Stimulated activated CD4-positive, alpha-beta T cell treated with anti-CD3 and anti-CD28 coated beads, Interleukin-1b, Interleukin-23, amount 100 ng/mL, for 24 hours (primary cell): ENCODE data around the gene TLDC2.

Experiments
- DNase-seq, 4 experiments: peaks; one replicate each; pipeline ENCODE4 v3.0.0-alpha.2; 2020; ENCODE audit warnings: low read depth in 4 of 4, low spot score in 1 of 4

The TLDC2 gene

GRCh38 chr20:36849333-36850065, 26.4 kb upstream of the TLDC2 start:
- DNase-seq: no peak

GRCh38 chr20:36850759-36851158, 25.2 kb upstream of the TLDC2 start:
- no peak for DNase-seq

DNA sequence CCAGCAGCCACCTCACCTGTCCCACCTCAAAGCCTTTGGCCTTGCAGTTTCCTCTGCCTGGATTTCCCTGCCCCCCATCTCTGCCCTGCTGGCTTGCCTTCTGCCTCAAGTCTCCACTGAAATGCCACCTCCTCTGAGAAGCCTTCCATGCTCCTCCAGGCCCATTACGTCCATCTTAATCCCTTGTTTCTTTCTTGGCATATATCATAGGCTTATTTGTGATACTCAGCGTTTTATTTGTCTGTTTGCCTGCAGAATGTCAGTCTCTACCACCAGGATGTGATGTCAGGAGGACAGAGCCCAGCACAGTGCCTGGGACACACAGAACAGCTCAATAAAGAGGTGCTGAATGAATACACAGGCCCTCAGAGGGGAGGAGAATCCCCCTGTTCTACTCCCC, 24.4 kb upstream of the TLDC2 start:
- no peak for DNase-seq

- DNase-seq: no peak
Measured at GRCh38 chr20:36852187-36852586, 23.8 kb upstream of the TLDC2 start.

GRCh38 chr20:36854348-36855240, 21.3 kb upstream of the TLDC2 start:
- no peak for DNase-seq

DNA sequence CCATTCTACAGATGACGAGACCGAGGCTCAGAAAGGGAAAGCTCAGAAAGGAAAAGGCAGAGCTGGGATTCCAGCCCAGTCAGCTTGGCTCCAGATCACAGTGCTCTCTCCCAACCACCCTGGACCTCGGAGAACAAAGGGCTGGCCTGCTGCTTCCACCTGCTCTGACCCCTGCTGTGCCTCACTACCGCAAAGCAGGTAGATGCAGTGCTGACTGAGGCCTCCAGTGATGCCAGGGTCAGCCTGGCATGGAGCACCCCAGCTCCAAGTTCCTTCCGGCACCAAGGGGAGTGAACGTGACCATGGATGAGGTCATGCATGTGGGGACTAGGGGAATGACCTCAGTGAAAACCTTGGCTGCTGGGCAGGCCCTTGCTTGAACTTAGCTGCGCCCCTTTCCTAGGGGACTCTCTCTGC, 20.7 kb upstream of the TLDC2 start:
- no peak for DNase-seq

DNA sequence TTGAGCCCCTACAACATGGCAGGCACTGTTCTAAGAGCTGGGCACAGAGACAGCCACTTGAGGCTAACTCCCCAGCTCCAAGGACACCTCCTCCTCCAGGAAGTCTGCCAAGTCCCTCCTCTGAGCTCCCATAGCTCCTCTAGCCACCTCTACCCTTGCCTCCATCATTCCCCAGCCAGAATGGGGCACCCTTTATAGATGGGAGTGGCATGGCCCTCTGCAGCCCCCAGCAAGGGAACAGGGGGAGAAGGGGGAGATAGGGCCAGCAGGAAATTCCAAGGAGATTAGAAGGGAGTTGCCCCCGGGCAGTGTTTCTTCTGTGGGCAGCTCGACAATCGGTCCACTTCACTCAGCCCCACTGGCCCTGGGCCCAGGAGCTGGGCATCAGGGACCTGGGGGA, 19.7 kb upstream of the TLDC2 start:
- no peak for DNase-seq

DNA sequence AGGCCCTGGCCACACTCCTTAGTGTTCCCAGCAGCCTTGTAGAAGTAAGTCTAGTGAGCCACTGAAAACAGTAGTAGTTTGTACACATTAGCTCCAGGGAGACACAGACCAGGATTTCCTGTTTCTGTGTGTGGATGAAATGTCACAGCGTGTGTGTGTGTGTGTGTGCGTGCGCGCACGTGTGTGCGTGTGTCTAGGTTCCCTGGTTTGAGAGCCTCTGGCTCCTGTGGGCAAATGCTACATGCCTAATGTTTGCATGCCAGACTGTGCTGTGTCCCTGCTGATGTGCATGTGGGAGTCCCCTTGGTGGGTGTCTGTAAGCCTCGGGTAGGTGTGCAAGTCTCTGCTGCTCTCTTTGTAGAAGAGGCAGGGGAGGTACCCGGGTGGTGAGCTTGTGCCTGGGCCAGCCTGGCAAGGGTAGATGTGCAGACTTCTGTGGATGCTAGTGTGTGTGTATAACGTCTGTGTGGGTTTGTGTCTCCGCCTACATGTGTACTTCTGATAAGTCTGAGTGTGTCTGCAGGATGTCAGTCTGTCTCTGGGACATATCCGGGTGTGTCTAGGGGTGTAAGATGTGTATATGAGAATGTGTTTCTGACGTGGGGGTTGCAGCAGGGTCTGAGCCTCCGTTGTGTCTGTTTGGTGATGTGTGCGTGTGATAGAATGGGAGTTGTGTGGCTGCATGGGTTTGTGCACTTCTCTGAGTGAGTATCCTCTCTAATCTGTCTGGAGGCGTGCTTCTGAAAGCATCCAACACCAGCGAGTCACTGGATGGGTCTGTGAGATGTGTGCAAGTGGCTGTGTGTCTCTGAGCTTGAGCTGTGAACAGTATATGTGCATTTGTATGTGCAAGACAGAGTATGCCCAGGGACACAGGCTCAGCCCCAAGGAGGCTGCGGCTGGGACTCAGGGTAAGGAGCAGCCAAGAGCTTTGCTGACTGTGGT, 19.0 kb upstream of the TLDC2 start:
- DNase-seq: no peak

GRCh38 chr20:36859282-36859555, 16.7 kb upstream of the TLDC2 start:
- no peak for DNase-seq

DNA sequence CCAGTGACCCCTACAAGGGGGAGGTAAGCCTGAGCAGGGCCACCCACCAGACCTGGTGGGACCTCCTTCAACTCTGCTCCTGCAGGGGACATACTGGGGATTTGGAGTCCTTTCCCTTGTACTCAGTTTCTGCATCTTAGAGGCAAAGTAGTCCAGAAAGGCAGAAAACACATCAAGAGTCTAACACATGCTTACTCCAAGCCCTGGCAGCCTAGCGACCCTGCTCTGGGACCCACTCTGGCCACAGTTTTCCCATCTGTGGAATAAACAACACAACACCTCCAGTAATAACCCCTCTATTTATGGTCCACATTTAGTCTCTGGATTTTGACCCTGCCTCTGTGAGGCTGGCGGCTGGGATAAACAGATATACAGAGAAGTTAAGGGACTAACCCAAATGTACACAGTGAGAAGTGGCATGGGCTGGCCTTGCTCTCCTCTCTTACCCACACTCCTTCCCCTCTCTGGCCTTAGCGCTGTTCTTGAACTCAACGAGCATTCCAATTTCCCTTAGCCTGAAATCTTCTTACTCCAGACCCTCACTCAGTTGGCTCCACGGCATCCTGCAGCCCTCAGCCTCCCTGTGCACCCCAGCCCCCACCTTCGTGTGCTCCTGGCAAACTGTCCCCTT, 16.1 kb upstream of the TLDC2 start:
- DNase-seq: no peak

GRCh38 chr20:36860339-36860738, 15.6 kb upstream of the TLDC2 start:
- DNase-seq: no peak

DNA sequence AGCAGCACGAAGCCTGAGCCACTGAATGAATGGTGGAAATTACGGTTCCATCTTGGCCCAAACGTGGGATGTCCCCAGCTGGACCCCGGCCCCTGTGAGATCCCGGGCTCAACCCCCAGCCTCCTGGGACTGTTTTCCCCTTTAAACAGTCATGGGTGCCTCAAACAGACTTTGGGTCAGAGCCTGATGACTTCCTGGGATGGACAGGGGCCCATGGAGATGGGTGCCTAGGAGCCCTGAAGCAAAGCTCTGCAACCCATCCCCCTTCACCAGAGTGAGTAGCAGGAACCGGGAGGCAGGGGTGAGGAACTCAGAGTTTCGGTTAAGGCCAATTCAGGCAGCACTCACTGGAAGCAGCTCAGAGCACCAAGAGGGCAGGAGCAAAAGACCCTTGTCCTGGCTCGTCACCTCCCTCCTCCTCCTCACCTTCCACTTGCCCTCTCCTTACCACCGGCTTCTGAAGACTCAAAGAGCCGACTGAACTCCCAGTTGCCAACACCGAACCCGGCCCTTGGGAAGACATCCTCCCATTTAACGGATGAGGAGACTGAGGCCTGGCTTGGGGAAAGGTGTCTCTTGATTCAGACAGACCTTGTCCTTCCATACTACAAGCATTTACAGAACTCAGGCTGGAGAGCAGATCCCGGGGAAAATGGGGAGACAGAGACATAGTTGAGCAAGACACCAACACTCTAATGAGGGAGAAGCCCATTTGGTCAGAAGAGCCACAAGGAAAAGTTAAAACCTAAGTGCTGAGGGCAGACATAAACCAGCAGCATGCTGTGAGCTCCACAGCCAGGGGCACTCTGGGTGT, 14.9 kb upstream of the TLDC2 start:
- no peak for DNase-seq

- DNase-seq: no peak
Measured at GRCh38 chr20:36861625-36861874, 14.4 kb upstream of the TLDC2 start.

- DNase-seq: no peak
Measured at GRCh38 chr20:36861875-36862801, 13.8 kb upstream of the TLDC2 start.

DNA sequence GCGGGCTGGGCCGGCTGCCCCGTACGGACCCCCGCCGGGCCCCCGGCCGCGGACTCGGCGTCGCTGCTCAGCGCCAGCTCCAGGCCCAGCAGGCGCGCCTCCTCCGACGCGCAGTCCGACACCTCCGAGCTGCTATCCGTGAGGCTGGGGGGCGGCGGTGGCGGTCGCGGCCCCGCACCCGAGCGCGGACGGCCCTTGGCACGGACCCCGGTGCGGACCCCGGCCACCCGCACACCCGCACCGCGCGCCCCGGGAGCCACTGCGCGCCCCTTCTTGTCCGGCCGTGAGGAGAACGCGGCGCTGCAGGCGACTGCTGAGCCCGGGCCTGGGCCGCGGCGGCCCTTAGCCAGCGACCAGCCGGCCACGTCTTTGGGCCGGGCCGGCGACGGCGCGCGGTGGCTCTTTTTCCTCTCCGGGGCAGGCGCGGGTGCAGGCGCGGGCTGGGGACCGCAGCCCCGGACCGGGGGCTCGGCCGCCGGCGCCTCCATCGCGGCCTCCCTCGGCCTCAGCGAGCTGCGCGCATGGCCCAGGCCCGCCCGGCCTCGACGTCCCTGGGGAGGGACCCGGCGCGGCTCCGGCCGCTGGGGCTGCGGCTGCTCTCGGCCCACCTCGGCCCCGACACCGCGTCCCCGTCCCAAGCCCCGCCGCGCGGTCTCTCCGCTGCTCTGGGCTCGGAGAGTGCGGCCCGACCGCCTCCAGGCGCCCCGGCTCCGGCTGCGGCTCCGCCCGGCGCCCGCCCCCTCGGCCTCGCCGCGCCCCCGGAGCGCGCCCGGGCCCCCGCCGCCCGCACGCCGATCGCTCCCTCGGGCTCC, 12.9 kb upstream of the TLDC2 start:
- no peak for DNase-seq

DNA sequence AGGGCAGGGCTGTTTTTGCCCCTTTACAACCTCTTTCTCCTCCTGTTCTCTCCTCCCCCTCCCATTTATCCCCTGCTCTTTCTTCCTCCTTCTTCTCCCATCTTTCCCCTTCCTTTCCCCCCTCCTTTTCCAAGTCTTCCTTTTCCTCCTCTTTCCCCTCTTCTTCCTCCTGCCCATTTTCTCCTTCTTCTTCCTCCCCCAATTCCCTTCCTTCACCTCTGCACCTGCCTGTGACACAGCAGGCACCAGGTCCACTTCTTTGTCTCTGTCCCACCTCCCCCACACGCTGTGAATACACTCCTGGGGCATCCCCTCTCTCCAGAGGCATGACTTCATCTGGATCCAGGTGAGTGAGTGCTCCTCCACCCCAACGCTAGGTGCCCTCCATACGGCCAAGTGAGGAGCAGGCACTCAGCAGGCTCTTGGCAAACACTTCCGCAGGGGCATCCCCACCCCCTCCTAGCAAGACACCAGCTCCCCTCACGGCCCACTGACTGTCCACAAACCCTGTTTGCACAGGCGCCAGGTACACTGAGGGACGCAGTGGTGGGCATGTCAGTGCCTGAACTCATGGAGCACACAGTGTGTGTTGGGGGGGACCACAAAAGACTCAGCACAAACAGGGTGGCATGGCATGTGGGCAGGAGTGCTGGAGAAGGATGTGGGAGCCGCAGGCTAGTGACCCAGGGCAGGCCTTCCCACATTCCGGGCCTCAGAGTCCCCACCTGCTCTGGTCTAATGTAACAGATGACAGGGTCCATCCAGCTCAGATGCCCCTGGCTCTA, 10.7 kb upstream of the TLDC2 start:
- no peak for DNase-seq

DNA sequence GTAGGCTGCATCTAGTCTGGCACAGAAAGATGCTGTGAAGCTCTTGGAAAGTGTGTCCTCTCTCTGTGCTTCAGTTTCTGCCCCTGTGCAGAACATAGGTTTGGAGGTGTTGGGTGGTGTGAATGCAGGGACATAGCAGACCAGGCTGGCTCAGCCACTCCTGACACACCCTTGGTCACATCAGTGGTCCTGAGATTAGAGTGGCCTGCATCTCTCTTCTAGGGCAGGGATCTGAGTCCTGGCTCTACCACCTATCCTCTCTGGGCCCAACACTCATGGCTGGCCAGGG, 10.1 kb upstream of the TLDC2 start:
- DNase-seq: no peak

GRCh38 chr20:36866164-36866563, 9.8 kb upstream of the TLDC2 start:
- no peak for DNase-seq
